ENCODE measurements around the gene GDPD3.

GDPD3 gene

GRCh38 chr16:30095166-30096078, 17.9 kb downstream of the GDPD3 start:
- no peak for DNase-seq (ENCODE audit: low read depth)

GRCh38 chr16:30094541-30095165, 18.7 kb downstream of the GDPD3 start:
- DNase-seq (ENCODE audit: low read depth) = no peak

- no peak for DNase-seq (ENCODE audit: low read depth)
These were observed 20.8 kb downstream of the GDPD3 start for GRCh38 chr16:30092373-30093010.

GRCh38 chr16:30091474-30092372, 21.6 kb downstream of the GDPD3 start, which contains the start of gene TBX6:
TSS of gene TBX6 (minus strand) at chr16:30091924. CDS start at chr16:30091193, 731 bp downstream.
- DNase-seq (ENCODE audit: low read depth) = peak; percentile 66

- DNase-seq (ENCODE audit: low read depth) = no peak
These were observed 22.6 kb downstream of the GDPD3 start for GRCh38 chr16:30090610-30091331.

GRCh38 chr16:30088832-30089624, 24.3 kb downstream of the GDPD3 start:
- DNase-seq (ENCODE audit: low read depth) = no peak

GRCh38 chr16:30088237-30088831, 25.0 kb downstream of the GDPD3 start:
- no peak for DNase-seq (ENCODE audit: low read depth)

- DNase-seq (ENCODE audit: low read depth) = no peak
These were observed 26.0 kb downstream of the GDPD3 start for GRCh38 chr16:30087181-30087898.

GRCh38 chr16:30086291-30087140, 26.8 kb downstream of the GDPD3 start:
- no peak for DNase-seq (ENCODE audit: low read depth)

- DNase-seq (ENCODE audit: low read depth) = no peak
These were observed 27.5 kb downstream of the GDPD3 start for GRCh38 chr16:30085820-30086219.

- no peak for DNase-seq (ENCODE audit: low read depth)
These were observed 28.1 kb downstream of the GDPD3 start for GRCh38 chr16:30085247-30085646.

GRCh38 chr16:30084816-30085159, 28.5 kb downstream of the GDPD3 start:
- no peak for DNase-seq (ENCODE audit: low read depth)

GRCh38 chr16:30084096-30084815, 29.1 kb downstream of the GDPD3 start:
- no peak for DNase-seq (ENCODE audit: low read depth)

GRCh38 chr16:30083216-30084055, 29.9 kb downstream of the GDPD3 start:
- no peak for DNase-seq (ENCODE audit: low read depth)

- no peak for DNase-seq (ENCODE audit: low read depth)
These were observed 30.7 kb downstream of the GDPD3 start for GRCh38 chr16:30082545-30083090.

- DNase-seq (ENCODE audit: low read depth) = no peak
These were observed 33.9 kb downstream of the GDPD3 start for GRCh38 chr16:30079480-30079879.

Measured in HS-27A (cell line).